B cell (primary cell): ENCODE data around the gene ELMO1. TPM values are rescaled to one million over a fixed set of nuclear protein-coding genes. Genes with fewer than 3 reads are reported as not detected.

Source experiments
- ATAC-seq: fragments of 200-7000 bp; cut with Tn5 transposase; one replicate; pipeline ENCODE4 v1.10.0; 2021; ENCODE audit warnings: low read depth, mild to moderate bottlenecking, moderate number of reproducible peaks, moderate library complexity
- CTCF ChIA-PET: fragments of 350-600 bp; sonication (Branson Sonifier 250); formaldehyde crosslinking; loops from one replicate; lab custom pipeline; 2021; ENCODE audit warnings: antibody characterized with exemption, inconsistent platforms; lab: Charles Lee
- POLR2A ChIA-PET: fragments of 350-600 bp; sonication (Branson Sonifier 250); formaldehyde crosslinking; loops from one replicate; lab custom pipeline; 2021; ENCODE audit warnings: antibody characterized with exemption; lab: Charles Lee
- DNase-seq: peaks from one replicate; pipeline ENCODE4 v3.0.0; 2013
- H2AFZ ChIP-seq: 2 replicates; pipeline ENCODE4 v1.6.1; 2012; ENCODE audit warnings: mild to moderate bottlenecking, low read depth, low read length; ENCODE audit not compliant: insufficient read depth, poor library complexity, severe bottlenecking
- H3K27ac ChIP-seq, 2 donors: 1 replicate in 1 of 2; 2 replicates in 1 of 2; pipeline ENCODE4 v1.5.1; 2012 to 2013; ENCODE audit warnings: low read length in 2 of 2, mild to moderate bottlenecking in 2 of 2, moderate library complexity in 1 of 2
- H3K27me3 ChIP-seq, 4 experiments: fragments of 200-600 bp in 1 of 4; sonication (generic) in 1 of 4; replicated peaks in 1 of 4; 1 replicate in 2 of 4; 2 replicates in 2 of 4; pipeline versions ENCODE4 v1.6.1 to v1.7.0; 2013 to 2016; ENCODE audit warnings: low read length in 3 of 4, mild to moderate bottlenecking in 2 of 4, mixed read lengths in 1 of 4, moderate library complexity in 1 of 4; ENCODE audit not compliant: insufficient read depth in 4 of 4, control insufficient read depth in 3 of 4; ENCODE audit errors: control extremely low read depth in 1 of 4
- H3K36me3 ChIP-seq, 2 experiments: replicated peaks in 1 of 2; 1 replicate in 1 of 2; 2 replicates in 1 of 2; pipeline versions ENCODE4 v1.6.1 to v1.7.1; 2013; ENCODE audit warnings: low read length in 1 of 2; ENCODE audit not compliant: insufficient read depth in 2 of 2, control insufficient read depth in 1 of 2; ENCODE audit errors: control extremely low read depth in 1 of 2, extremely low read depth in 1 of 2
- H3K4me1 ChIP-seq, 2 donors: fragments of 200-600 bp in 1 of 2; sonication (generic) in 1 of 2; 1 replicate in 1 of 2; 2 replicates in 1 of 2; pipeline versions ENCODE4 v1.5.1 to v1.6.1; 2013 to 2017; ENCODE audit warnings: low read length in 2 of 2; ENCODE audit not compliant: control insufficient read depth in 2 of 2, insufficient read depth in 2 of 2
- H3K4me2 ChIP-seq: replicated peaks from 2 replicates; pipeline ENCODE3; 2012; ENCODE audit warnings: mild to moderate bottlenecking, low read depth, low read length; ENCODE audit not compliant: poor library complexity, severe bottlenecking
- H3K4me3 ChIP-seq, 5 experiments: fragments of 200-600 bp in 1 of 5; sonication (generic) in 1 of 5; 1 replicate in 3 of 5; 2 replicates in 2 of 5; pipeline versions ENCODE4 v1.5.1 to v1.7.0; 2011 to 2016; ENCODE audit warnings: low read length in 4 of 5, mild to moderate bottlenecking in 4 of 5, low read depth in 2 of 5, control low read depth in 1 of 5, moderate library complexity in 1 of 5; ENCODE audit not compliant: insufficient read depth in 1 of 5; ENCODE audit errors: control extremely low read depth in 1 of 5, extremely low read depth in 1 of 5
- H3K79me2 ChIP-seq: fragments of 200-600 bp; sonication (generic); one replicate; pipeline ENCODE4 v1.6.0; 2016; ENCODE audit warnings: low read length; ENCODE audit not compliant: control insufficient read depth, insufficient read depth
- H3K9ac ChIP-seq: fragments of 200-600 bp; sonication (generic); 2 replicates; pipeline ENCODE4 v1.6.1; 2017; ENCODE audit warnings: mild to moderate bottlenecking, low read length, moderate library complexity
- H3K9me3 ChIP-seq, 3 donors: one replicate each; pipeline versions ENCODE4 v1.6.1 to v1.7.1; 2013; ENCODE audit warnings: low read length in 2 of 3; ENCODE audit not compliant: control insufficient read depth in 2 of 3, insufficient read depth in 1 of 3; ENCODE audit errors: control extremely low read depth in 1 of 3
- H4K20me1 ChIP-seq: 2 replicates; pipeline ENCODE4 v1.6.0; 2012; ENCODE audit warnings: mild to moderate bottlenecking, low read length; ENCODE audit not compliant: insufficient read depth, control insufficient read depth, poor library complexity, severe bottlenecking
- H3K27ac Mint-ChIP-seq: one replicate; pipeline ENCODE4 v1.8.0; 2021; ENCODE audit warnings: mixed read lengths
- H3K27me3 Mint-ChIP-seq: one replicate; pipeline ENCODE4 v1.8.0; 2021; ENCODE audit warnings: mixed read lengths
- H3K4me1 Mint-ChIP-seq: one replicate; pipeline ENCODE4 v1.8.0; 2021; ENCODE audit warnings: mixed read lengths
- H3K4me3 Mint-ChIP-seq: one replicate; pipeline ENCODE4 v1.8.0; 2021; ENCODE audit warnings: mixed read lengths
- H3K9me3 Mint-ChIP-seq: one replicate; pipeline ENCODE4 v1.8.0; 2022; ENCODE audit warnings: mixed read lengths; ENCODE audit not compliant: insufficient read depth
- CTCF ChIP-seq: fragments of 200-600 bp; IDR thresholded peaks from one replicate; pipeline ENCODE4 v1.8.0; 2022; ENCODE audit warnings: antibody characterized with exemption, mild to moderate bottlenecking
- EZH2 ChIP-seq: IDR thresholded peaks from 2 replicates; pipeline ENCODE4 v1.6.1; 2012; ENCODE audit warnings: borderline replicate concordance, low read depth, mild to moderate bottlenecking, moderate library complexity, low read length; ENCODE audit not compliant: insufficient read depth, poor library complexity, severe bottlenecking
- WGBS: methylation state at CpG from one replicate; pipeline ENCODE4 v1.1.5; 2013; ENCODE audit warnings: missing lambda C conversion rate; ENCODE audit not compliant: insufficient coverage; 5-methylcytosine and 5-hydroxymethylcytosine counted together
- intact Hi-C: fragments of 100-400 bp; cut with micrococcal nuclease; formaldehyde crosslinking; loops from one replicate; pipeline ENCODE4 v1.10.0; 2022
- polyA plus RNA-seq: library from polyadenylated mRNA; depleted of rRNA; stranded (reverse); fragments of >200 nt; gene quantifications from 2 replicates; pipeline ENCODE4 v1.2.3, GENCODE V29; 2012
- total RNA-seq, 2 donors: library from RNA; stranded (reverse); fragments of 120-200 nt in 1 of 2; gene quantifications; 1 replicate in 1 of 2; 2 replicates in 1 of 2; pipeline versions ENCODE4 v1.2.3 to v1.2.4, GENCODE V29; 2013 to 2022

ELMO1 gene
- total and polyA plus RNA-seq, 2 donors (not counting 1 experiment from before 2014, with no cell fraction given): 44.7 to 177 TPM

- no peaks in the 10 kb centered on the region for H3K9me3 ChIP-seq
- no peak overlapping the region for H3K4me2 ChIP-seq
- 100% methylated on average over 1 of the region's 4 CpGs for WGBS
- TF ChIP-seq CTCF (no peak), EZH2 (no peak)
- intact Hi-C loops: no loop called here
- DNase-seq: no peak
- Mint-ChIP-seq H3K27ac (no peak overlapping the region), H3K4me1 (no peaks in the 10 kb centered on the region), H3K4me3 (no peak overlapping the region), H3K9me3 (no peaks in the 10 kb centered on the region), H3K27me3 (no peaks in the 10 kb centered on the region)
- H3K36me3 ChIP-seq: peaks cover 0 to 32% of the 10 kb centered on the region in 2 experiments
- H3K4me3 ChIP-seq: no peak overlapping the region
- no peaks in the 10 kb centered on the region for H3K79me2 ChIP-seq
- no peak overlapping the region for H3K9ac ChIP-seq
- H4K20me1 ChIP-seq: no peaks in the 10 kb centered on the region
- H3K4me1 ChIP-seq: no peaks in the 10 kb centered on the region
- ATAC-seq: no peak
- H2AFZ ChIP-seq: no peak overlapping the region
- no peaks in the 10 kb centered on the region for H3K27me3 ChIP-seq
- ChIA-PET POLR2A (no interaction called here), CTCF (no interaction called here)
- no peak overlapping the region for H3K27ac ChIP-seq
Observed at GRCh38 chr7:36896956-36897590, 551.6 kb downstream of the ELMO1 start.

- TF ChIP-seq CTCF (no peak), EZH2 (no peak)
- H3K36me3 ChIP-seq: peaks cover 0 to 38% of the 10 kb centered on the region in 2 experiments
- H3K27ac ChIP-seq: no peak overlapping the region
- ATAC-seq (no peak), DNase-seq (no peak)
- no peaks in the 10 kb centered on the region for H3K4me1 Mint-ChIP-seq
- no peak overlapping the region for H3K27ac Mint-ChIP-seq
- no peaks in the 10 kb centered on the region for H4K20me1 ChIP-seq
- H3K27me3 ChIP-seq: no peaks in the 10 kb centered on the region
- no peak overlapping the region for H3K4me2 ChIP-seq
- no peaks in the 10 kb centered on the region for H3K27me3 Mint-ChIP-seq
- POLR2A ChIA-PET: no interaction called here
- H3K4me3 Mint-ChIP-seq: no peak overlapping the region
- no peaks in the 10 kb centered on the region for H3K4me1 ChIP-seq
- intact Hi-C loops: no loop called here
- H3K9ac ChIP-seq: no peak overlapping the region
- no peak overlapping the region for H2AFZ ChIP-seq
- H3K9me3 Mint-ChIP-seq: no peaks in the 10 kb centered on the region
- no peaks in the 10 kb centered on the region for H3K9me3 ChIP-seq
- WGBS: no CpG with 5 or more reads among the region's 1 CpG
- H3K79me2 ChIP-seq: no peaks in the 10 kb centered on the region
- H3K4me3 ChIP-seq: no peak overlapping the region
- CTCF ChIA-PET: no interaction called here
Observed at GRCh38 chr7:36896418-36896817, 552.2 kb downstream of the ELMO1 start.
